RWPE1 (cell line): ENCODE measurements around the gene BLM.

Experiments
- CTCF ChIA-PET: fragments of 350-600 bp; sonication (Branson Sonifier 250); formaldehyde crosslinking; extraction: SDS; loops from one replicate; lab custom pipeline; 2021; lab: Yijun Ruan, JAX
- POLR2A ChIA-PET: fragments of 400-600 bp; formaldehyde crosslinking; extraction: SDS; loops from one replicate; lab custom pipeline; 2020; ENCODE audit warnings: antibody characterized with exemption; ENCODE audit not compliant: low non-redundant PET; lab: Yijun Ruan, JAX
- DNase-seq: peaks from one replicate; pipeline ENCODE4 v3.0.0; 2012; ENCODE audit warnings: low spot score
- H3K27ac ChIP-seq: fragments of 450-650 bp; 2 replicates; pipeline ENCODE4 v1.5.1; 2017
- CTCF ChIP-seq: fragments of 450-650 bp; conservative IDR thresholded peaks from 2 replicates; pipeline ENCODE4 v1.5.1; 2017; ENCODE audit warnings: low read depth, mild to moderate bottlenecking

Gene BLM

DNA sequence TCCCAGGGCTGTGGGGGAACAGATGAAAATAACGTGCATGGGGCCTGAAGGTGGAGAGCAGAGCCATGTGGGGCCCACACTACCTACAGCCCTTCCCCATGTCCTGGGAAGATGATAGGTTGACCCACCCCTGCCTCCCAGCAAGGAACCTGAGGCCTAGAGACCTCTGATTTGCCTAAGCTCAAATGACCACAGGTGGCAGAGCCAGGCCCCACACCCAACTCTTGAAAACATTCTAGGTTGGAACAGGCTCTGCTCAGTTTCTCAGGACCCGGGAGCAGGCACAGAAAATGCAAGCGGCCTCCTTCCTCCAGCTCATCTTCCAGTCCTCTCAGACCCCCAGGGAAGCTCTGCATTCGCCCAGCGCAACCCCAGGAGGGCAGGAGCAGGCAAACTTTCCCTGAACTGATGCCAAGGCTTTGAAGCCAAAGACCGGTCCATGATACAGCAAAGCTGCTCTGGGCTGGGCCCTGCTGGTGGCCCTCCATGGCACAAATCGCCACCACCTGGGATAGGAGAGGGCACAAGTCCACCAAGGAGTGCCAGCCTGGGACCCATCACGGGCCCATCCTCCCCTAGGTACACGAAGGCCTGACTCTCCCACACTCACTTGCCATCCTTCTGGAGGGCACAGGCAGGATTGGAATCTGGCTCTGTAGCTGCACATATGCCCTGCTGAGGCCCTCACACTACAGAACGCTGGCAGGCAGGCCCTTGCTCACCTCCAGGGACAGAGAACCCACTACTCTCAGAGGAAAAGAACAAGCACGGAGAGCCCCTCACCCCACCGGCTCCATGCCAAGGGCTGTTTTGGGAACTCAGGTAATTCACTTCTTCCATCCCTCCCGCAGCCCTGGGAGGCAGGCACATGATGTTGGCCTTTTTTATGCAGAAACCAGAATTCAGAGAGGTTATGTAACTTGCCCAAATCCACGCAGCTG, 100.2 kb downstream of the BLM start:
- H3K27ac ChIP-seq: no peak overlapping the region
- no peak for DNase-seq
- TF ChIP-seq CTCF: no peak
- ChIA-PET CTCF (interaction anchor here (0.8 kb wide), 1 partner anchor 53 kb away, joined by 4 read pairs; no protein-coding TSS in a partner anchor), POLR2A (no interaction called here)

- ChIA-PET POLR2A (no interaction called here), CTCF (interaction anchor here (0.6 to 0.8 kb wide), 2 partner anchors 48 to 52 kb away, joined by 4 read pairs; no protein-coding TSS in a partner anchor)
- no peak for TF ChIP-seq CTCF
- H3K27ac ChIP-seq: no peak overlapping the region
- no peak for DNase-seq
Observed at GRCh38 chr15:90818251-90819210, 101.4 kb downstream of the BLM start.

GRCh38 chr15:90819390-90819789, 102.2 kb downstream of the BLM start:
- no peak overlapping the region for H3K27ac ChIP-seq
- ChIA-PET POLR2A (no interaction called here), CTCF (no interaction called here)
- TF ChIP-seq CTCF: no peak
- DNase-seq: no peak

GRCh38 chr15:90819850-90820249, 102.7 kb downstream of the BLM start:
- ChIA-PET POLR2A (no interaction called here), CTCF (interaction anchor here (0.8 kb wide), 1 partner anchor 134 kb away, joined by 4 read pairs; no protein-coding TSS in a partner anchor)
- TF ChIP-seq CTCF: no peak
- no peak for DNase-seq
- no peak overlapping the region for H3K27ac ChIP-seq

GRCh38 chr15:90820481-90820880, 103.3 kb downstream of the BLM start:
- no peak overlapping the region for H3K27ac ChIP-seq
- no peak for DNase-seq
- no peak for TF ChIP-seq CTCF
- ChIA-PET CTCF (interaction anchor here (0.8 kb wide), 1 partner anchor 135 kb away, joined by 4 read pairs; no protein-coding TSS in a partner anchor), POLR2A (no interaction called here)
